ENCODE measurements around the gene COX6B1. TPM values are rescaled to one million over a fixed set of nuclear protein-coding genes. Genes with fewer than 3 reads are reported as not detected.
A peak's percentile ranks its signal among the peaks of the same experiment; 100 is the strongest.
"Not testable (repeated sequence)": the region's sequence is repeated elsewhere in the genome, so short reads cannot be mapped to it uniquely, and the experiment has no call there.

The COX6B1 gene, protein sequence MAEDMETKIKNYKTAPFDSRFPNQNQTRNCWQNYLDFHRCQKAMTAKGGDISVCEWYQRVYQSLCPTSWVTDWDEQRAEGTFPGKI
- total RNA-seq: 1,000 to 10,000 TPM in 2 of 4 donors, 100 to 1,000 TPM in 2; 899 to 1,245 (median 976) TPM

GRCh38 chr19:35648017-35648961 lies at the start of gene COX6B1:
TSS of gene COX6B1 (plus strand) at chr19:35648323. CDS start at chr19:35651244, 2,921 bp downstream.
- Histone ChIP-seq H3K36me3 (peaks cover 0 to 29% of the 10 kb centered on the region in 2 donors), H3K9me3 (no peaks in the 10 kb centered on the region), H3K4me3 (peak within 1 kb of the TSS; percentile 74 to 98 (median 90)), H3K27ac (peak within 1 kb of the TSS; percentile 92 to 98 (median 94)), H3K27me3 (no peaks in the 10 kb centered on the region), H3K4me1 (peaks cover 23 to 32% of the 10 kb centered on the region in 2 donors)
- intact Hi-C loops (cut with DNase I; ENCODE audit: low total_unique reads): loop anchor here (1.0 to 5.0 kb wide), 5 partner anchors 20 to 381 kb away; partner anchors contain the start of genes HAUS5, HSPB6, PROSER3 and USF2
- in situ Hi-C loops (cut with MboI; ENCODE audit: low sequenced_read_pairs in 4 of 4): no loop called here
- TF ChIP-seq POLR2A (IDR thresholded peaks at IDR 0.05) (peak; percentile 76 to 85), CTCF (IDR thresholded peaks at IDR 0.05 in 4 of 5, conservative IDR thresholded peaks at IDR 0.05 in 1 of 5) (no peak)
- DNase-seq (peak; percentile 97 to 98), ATAC-seq (peak; percentile 94)

DNA sequence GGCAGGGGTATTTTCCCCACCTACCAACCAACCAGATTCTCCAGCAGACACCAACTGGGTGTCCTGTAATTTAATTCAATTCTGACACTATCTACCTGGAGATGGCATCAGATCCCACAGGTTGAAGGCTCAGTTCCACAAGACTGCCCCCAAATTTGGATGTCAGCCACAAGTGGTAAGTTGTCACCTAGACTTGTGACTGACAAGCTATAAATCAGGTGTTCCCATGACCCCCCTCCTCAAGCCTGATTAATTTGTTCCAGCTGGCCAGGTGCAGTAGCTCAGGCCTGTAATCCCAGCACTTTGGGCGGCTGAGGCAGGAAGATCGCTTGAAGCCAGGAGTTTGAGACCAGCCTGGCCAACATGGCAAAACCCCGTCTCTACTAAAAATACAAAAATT lies 46.2 kb upstream of the COX6B1 start:
- no peaks in the 10 kb centered on the region for H3K9me3 ChIP-seq
- in situ Hi-C loops (cut with MboI; ENCODE audit: low sequenced_read_pairs in 4 of 4): no loop called here

GRCh38 chr19:35604436-35604835 lies 43.7 kb upstream of the COX6B1 start:
- H3K9me3 ChIP-seq; H3K4me3 ChIP-seq; intact Hi-C loops (cut with DNase I; ENCODE audit: low total_unique reads); H3K27ac ChIP-seq; H3K27me3 ChIP-seq; ATAC-seq; in situ Hi-C loops (cut with MboI; ENCODE audit: low sequenced_read_pairs in 4 of 4); H3K4me1 ChIP-seq; H3K36me3 ChIP-seq; DNase-seq: not testable (repeated sequence)

More for the DNA sequence above, 46.2 kb upstream of the COX6B1 start:
- ATAC-seq (no peak), DNase-seq (no peak)
- H3K27me3 ChIP-seq: no peaks in the 10 kb centered on the region
- no peak overlapping the region for H3K27ac ChIP-seq
- no peak overlapping the region for H3K4me3 ChIP-seq
- intact Hi-C loops (cut with DNase I; ENCODE audit: low total_unique reads): no loop called here
- no peaks in the 10 kb centered on the region for H3K36me3 ChIP-seq
- no peak for TF ChIP-seq POLR2A (IDR thresholded peaks at IDR 0.05)
- TF ChIP-seq CTCF (IDR thresholded peaks at IDR 0.05 in 4 of 5, conservative IDR thresholded peaks at IDR 0.05 in 1 of 5): no peak
- no peaks in the 10 kb centered on the region for H3K4me1 ChIP-seq

- H3K4me1 ChIP-seq; H3K27me3 ChIP-seq; ATAC-seq; H3K36me3 ChIP-seq; H3K4me3 ChIP-seq; H3K9me3 ChIP-seq; DNase-seq; intact Hi-C loops (cut with DNase I; ENCODE audit: low total_unique reads); H3K27ac ChIP-seq; in situ Hi-C loops (cut with MboI; ENCODE audit: low sequenced_read_pairs in 4 of 4): not testable (repeated sequence)
These were observed 41.0 kb upstream of the COX6B1 start for GRCh38 chr19:35607170-35607569.

- Histone ChIP-seq H3K27ac (no peak overlapping the region), H3K9me3 (no peaks in the 10 kb centered on the region), H3K36me3 (no peaks in the 10 kb centered on the region), H3K27me3 (no peaks in the 10 kb centered on the region), H3K4me3 (no peak overlapping the region), H3K4me1 (peaks cover 0 to 7% of the 10 kb centered on the region in 2 donors)
- intact Hi-C loops (cut with DNase I; ENCODE audit: low total_unique reads) (no loop called here), in situ Hi-C loops (cut with MboI; ENCODE audit: low sequenced_read_pairs in 4 of 4) (no loop called here)
- no peak for DNase-seq
- no peak for TF ChIP-seq POLR2A (IDR thresholded peaks at IDR 0.05)
- TF ChIP-seq CTCF (IDR thresholded peaks at IDR 0.05 in 4 of 5, conservative IDR thresholded peaks at IDR 0.05 in 1 of 5): no peak
- no peak for ATAC-seq
These were observed 40.5 kb upstream of the COX6B1 start for GRCh38 chr19:35607661-35608060.

Measured in gastrocnemius medialis (tissue), 4 donors.